Heart left ventricle (tissue), 16 donors: ENCODE measurements around the gene PRPF18. TPM values are rescaled to one million over a fixed set of nuclear protein-coding genes. Genes with fewer than 3 reads are reported as not detected.

Source experiments
- ATAC-seq, 4 donors: fragments of 200-7000 bp; cut with Tn5 transposase; one replicate each; pipeline ENCODE4 v1.9.1; 2020 to 2022; ENCODE audit warnings: moderate library complexity in 4 of 4, mild to moderate bottlenecking in 3 of 4, moderate number of reproducible peaks in 1 of 4
- DNase-seq, 5 donors: peaks; one replicate each; pipeline ENCODE4 v3.0.0-alpha.2; 2020
- H3K27ac ChIP-seq, 12 donors: fragments of 200-600 bp; sonication (generic) in 4 of 12; one replicate each; pipeline versions ENCODE4 v1.5.0 to v1.8.0; 2016 to 2022; ENCODE audit warnings: mild to moderate bottlenecking in 2 of 12
- H3K27me3 ChIP-seq, 9 donors: fragments of 200-600 bp; sonication (generic) in 2 of 9; one replicate each; pipeline versions ENCODE4 v1.5.1 to v1.8.0; 2016 to 2022; ENCODE audit warnings: mild to moderate bottlenecking in 3 of 9
- H3K36me3 ChIP-seq, 9 donors: fragments of 200-600 bp; sonication (generic) in 2 of 9; one replicate each; pipeline versions ENCODE4 v1.5.0 to v1.8.0; 2018 to 2022; ENCODE audit warnings: mild to moderate bottlenecking in 2 of 9
- H3K4me1 ChIP-seq, 12 donors: fragments of 200-600 bp; sonication (generic) in 4 of 12; one replicate each; pipeline versions ENCODE4 v1.5.0 to v1.8.0; 2016 to 2022; ENCODE audit warnings: mild to moderate bottlenecking in 3 of 12
- H3K4me3 ChIP-seq, 12 donors: fragments of 200-600 bp; sonication (generic) in 4 of 12; one replicate each; pipeline versions ENCODE4 v1.5.0 to v1.8.0; 2017 to 2022; ENCODE audit warnings: mild to moderate bottlenecking in 9 of 12, moderate library complexity in 4 of 12
- H3K9me3 ChIP-seq, 12 donors: fragments of 200-600 bp; sonication (generic) in 4 of 12; one replicate each; pipeline versions ENCODE4 v1.5.0 to v1.8.0; 2016 to 2022; ENCODE audit warnings: mild to moderate bottlenecking in 1 of 12
- POLR2A ChIP-seq, 2 donors: fragments of 450-650 bp; IDR thresholded peaks; one replicate each; pipeline ENCODE4 v1.6.1; 2017; ENCODE audit warnings: antibody characterized with exemption in 2 of 2, mild to moderate bottlenecking in 2 of 2, moderate library complexity in 2 of 2
- WGBS, 4 donors: extraction: QIAGEN DNeasy Blood & Tissue Kit in 2 of 4; methylation state at CpG; one replicate each; pipeline versions ENCODE4 v1.1.5 to v1.1.7; 2013 to 2018; 5-methylcytosine and 5-hydroxymethylcytosine counted together
- intact Hi-C, 10 donors: fragments of 100-400 bp; cut with DNase I; formaldehyde crosslinking; loops; one replicate each; pipeline versions ENCODE4 v1.11.1 to v1.14.2; 2022
- polyA plus RNA-seq, 2 donors: library from polyadenylated mRNA; stranded (reverse); fragments of 200-250 nt; gene quantifications; one replicate each; pipeline ENCODE4 v1.2.3, GENCODE V29; 2013
- total RNA-seq, 9 donors: library from RNA; depleted of rRNA in 2 of 9; stranded (reverse); fragments of >200 nt in 2 of 9; fragmentation: NEBNext Ultra II Directional in 3 of 9; extraction: Animal tissue kit (Norgen Biotek cat#: 25700) in 3 of 9; gene quantifications; one replicate each; pipeline versions ENCODE4 v1.1.0 to v1.2.4, GENCODE V29; 2016 to 2023
- TF ChIP-seq, protein P1 (sequence below), 12 donors: fragments of 200-600 bp; sonication (generic) in 4 of 12; IDR thresholded peaks; one replicate each; pipeline versions ENCODE4 v1.5.0 to v1.8.0; 2018 to 2022; ENCODE audit warnings: antibody characterized with exemption in 12 of 12, mild to moderate bottlenecking in 5 of 12
- donor health status: ischemic (EF 13 %, LVEDD 7.1; RV severe dilation, severe dysfunction).
- donor health status: healthy with polysubstance abuse.
- donor health status: DM: no; HTN: yes; CAD: no.
- donor health status: DM: no; HTN: no; CAD: no.
- donor health status: ischemic (EF 25% LVEDD 6.9; RV normal size, moderate dysfunction).
- donor health status: ischemic (EF 25% LVEDD 5.7; RV mildly dilated, moderate dysfunction).
- donor health status: healthy.
- donor health status: DM: yes; HTN: yes; CAD: no.
- donor health status: ischemic (EF 35%, LVEDD 5.7; RV mildly dilated, moderate dysfunction).
- donor health status: nonischemic (EF 11% LVEDD 7.7; RV severe dilation, severe dysfunction).
- donor health status: DM: yes; HTN: yes; CAD: no.
- donor health status: PGD.
- donor health status: ischemic (EF 29% LVEDD 5.4; RV normal size, mild dysfunction).
- donor health status: nonischemic (EF 23%, LVEDD 6.1; RV moderate dilation, normal function).

PRPF18 gene
- total and polyA plus RNA-seq, 11 donors, result 8.9 to 19.1 (median 14.7) TPM

DNA sequence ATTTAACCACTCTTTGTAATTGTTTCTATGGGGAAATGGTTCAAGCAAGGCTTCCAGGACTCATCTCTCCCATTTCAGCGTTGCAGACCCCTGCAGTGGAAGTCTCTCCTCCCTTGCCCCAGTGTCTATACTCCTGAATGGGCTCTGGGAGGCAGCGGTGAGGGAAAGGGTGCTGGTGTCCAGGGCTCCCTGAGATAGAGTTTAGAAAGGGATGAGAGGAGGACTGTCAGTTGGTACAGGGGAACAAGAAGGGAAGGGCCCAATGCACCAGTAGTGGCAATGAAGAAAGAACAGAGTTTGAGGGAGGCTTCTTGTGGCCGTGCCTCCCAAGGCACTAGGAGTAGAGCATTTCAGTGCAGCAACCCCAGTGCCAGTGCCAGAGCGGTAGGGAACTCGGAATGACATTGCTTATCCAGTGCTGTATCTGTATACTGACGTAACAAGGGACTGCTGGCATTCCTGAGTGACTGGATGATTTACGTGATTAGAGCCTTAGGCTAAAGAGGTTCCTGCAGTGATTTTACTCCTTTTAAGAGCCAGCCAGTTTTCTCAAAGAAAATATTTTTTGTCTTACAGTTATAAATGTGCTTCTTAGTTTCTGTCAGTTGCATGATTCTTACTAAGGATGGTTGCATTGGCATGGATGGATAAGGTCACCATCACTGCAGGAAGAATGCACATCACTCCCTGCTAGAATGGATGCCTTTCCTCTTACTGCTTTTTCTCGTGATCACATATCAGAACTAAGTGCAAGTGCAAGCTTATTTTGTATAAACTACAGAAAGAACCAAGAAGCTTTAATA, 28.0 kb downstream of the PRPF18 start:
- Histone ChIP-seq H3K9me3 (no peaks in the 10 kb centered on the region), H3K36me3 (peaks cover 0 to 98% (median 86%) of the 10 kb centered on the region in 9 donors), H3K27me3 (no peaks in the 10 kb centered on the region), H3K4me3 (no peak overlapping the region), H3K27ac (no peak overlapping the region), H3K4me1 (peaks cover 0 to 10% (median 0%) of the 10 kb centered on the region in 12 donors)
- DNase-seq (no peak), ATAC-seq (no peak)
- intact Hi-C loops, result loop anchor here in 8 of 10 donors (2.0 to 10.0 kb wide), 5 partner anchors 38 to 480 kb away; no protein-coding TSS in a partner anchor
- TF ChIP-seq, protein P1, sequence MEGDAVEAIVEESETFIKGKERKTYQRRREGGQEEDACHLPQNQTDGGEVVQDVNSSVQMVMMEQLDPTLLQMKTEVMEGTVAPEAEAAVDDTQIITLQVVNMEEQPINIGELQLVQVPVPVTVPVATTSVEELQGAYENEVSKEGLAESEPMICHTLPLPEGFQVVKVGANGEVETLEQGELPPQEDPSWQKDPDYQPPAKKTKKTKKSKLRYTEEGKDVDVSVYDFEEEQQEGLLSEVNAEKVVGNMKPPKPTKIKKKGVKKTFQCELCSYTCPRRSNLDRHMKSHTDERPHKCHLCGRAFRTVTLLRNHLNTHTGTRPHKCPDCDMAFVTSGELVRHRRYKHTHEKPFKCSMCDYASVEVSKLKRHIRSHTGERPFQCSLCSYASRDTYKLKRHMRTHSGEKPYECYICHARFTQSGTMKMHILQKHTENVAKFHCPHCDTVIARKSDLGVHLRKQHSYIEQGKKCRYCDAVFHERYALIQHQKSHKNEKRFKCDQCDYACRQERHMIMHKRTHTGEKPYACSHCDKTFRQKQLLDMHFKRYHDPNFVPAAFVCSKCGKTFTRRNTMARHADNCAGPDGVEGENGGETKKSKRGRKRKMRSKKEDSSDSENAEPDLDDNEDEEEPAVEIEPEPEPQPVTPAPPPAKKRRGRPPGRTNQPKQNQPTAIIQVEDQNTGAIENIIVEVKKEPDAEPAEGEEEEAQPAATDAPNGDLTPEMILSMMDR (IDR thresholded peaks at IDR 0.05), result no peak
- TF ChIP-seq POLR2A (IDR thresholded peaks at IDR 0.05), result no peak
- 73 to 84% (median 78%) methylated on average over 8 of the region's 8 CpGs for WGBS, 4 donors

DNA sequence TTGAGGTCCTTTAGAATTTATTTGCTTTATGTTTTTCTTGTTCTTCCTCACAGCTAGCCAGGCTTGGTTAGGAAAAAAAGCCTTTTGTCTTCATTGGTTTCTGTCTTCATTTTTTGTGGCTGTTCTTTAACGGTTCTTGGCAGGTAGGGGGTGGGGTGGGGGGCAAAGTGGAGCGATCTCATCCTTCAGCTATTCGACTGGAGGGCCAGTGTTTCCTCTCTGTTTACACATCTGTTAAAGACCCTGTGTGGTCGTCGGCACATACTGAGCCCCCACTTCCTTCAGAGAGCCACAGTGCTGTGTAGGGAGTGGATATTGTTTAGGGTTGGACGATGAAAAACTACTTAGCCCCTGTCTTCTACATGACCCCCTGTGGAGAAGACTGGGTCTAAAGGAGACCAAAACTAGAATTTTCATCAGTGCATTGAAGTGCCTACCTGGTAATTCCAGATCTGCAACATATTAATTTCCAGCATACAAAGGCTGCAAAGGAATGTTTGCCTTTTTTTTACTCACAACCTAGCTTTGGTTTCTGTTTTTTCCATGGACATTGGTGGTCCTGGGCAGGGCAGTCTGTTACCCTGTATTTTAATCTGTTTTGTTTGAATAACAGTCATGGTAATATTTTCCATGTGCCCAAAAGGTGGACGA, 29.0 kb downstream of the PRPF18 start:
- Histone ChIP-seq H3K9me3 (no peaks in the 10 kb centered on the region), H3K4me3 (no peak overlapping the region), H3K36me3 (peaks cover 0 to 95% (median 80%) of the 10 kb centered on the region in 9 donors), H3K27me3 (no peaks in the 10 kb centered on the region), H3K27ac (no peak overlapping the region), H3K4me1 (peaks cover 0 to 10% (median 0%) of the 10 kb centered on the region in 12 donors)
- 55 to 70% (median 62%) methylated on average over 7 of the region's 7 CpGs for WGBS, 4 donors
- intact Hi-C loops, result loop anchor here in 3 of 10 donors (2.0 to 10.0 kb wide), 4 partner anchors 37 to 479 kb away; no protein-coding TSS in a partner anchor
- no peak for ATAC-seq
- TF ChIP-seq, protein P1 (IDR thresholded peaks at IDR 0.05), result no peak
- no peak for TF ChIP-seq POLR2A (IDR thresholded peaks at IDR 0.05)
- DNase-seq, result no peak

DNA sequence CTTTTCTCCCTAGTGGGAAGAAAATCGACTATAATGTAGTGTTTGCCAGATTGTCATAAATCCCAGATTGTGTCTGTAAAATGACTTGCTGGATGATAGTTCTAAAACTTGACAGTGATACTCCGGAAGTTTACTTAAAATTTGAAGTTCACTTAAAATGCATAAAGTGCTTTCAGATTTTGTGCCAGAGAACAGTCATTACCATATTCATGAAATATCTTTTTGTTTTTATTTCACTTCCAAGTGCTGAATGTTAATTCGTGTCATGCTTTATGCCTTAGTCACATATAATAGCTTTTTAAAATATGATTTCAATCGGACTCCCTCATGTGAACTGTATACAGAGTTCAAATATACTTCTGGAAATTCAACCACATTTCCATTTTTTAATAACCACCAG, 30.4 kb downstream of the PRPF18 start:
- 79 to 80% (median 79%) methylated on average over 4 of the region's 4 CpGs for WGBS, 4 donors
- peaks cover 0 to 95% (median 79%) of the 10 kb centered on the region in 9 donors for H3K36me3 ChIP-seq
- ATAC-seq (no peak), DNase-seq (no peak)
- H3K4me3 ChIP-seq, result no peak overlapping the region
- no peaks in the 10 kb centered on the region for H3K9me3 ChIP-seq
- TF ChIP-seq, protein P1 (IDR thresholded peaks at IDR 0.05), result no peak
- TF ChIP-seq POLR2A (IDR thresholded peaks at IDR 0.05), result no peak
- peaks cover 0 to 10% (median 0%) of the 10 kb centered on the region in 12 donors for H3K4me1 ChIP-seq
- intact Hi-C loops, result loop anchor here in 3 of 10 donors (2.0 to 10.0 kb wide), 4 partner anchors 35 to 478 kb away; no protein-coding TSS in a partner anchor
- no peak overlapping the region for H3K27ac ChIP-seq
- no peaks in the 10 kb centered on the region for H3K27me3 ChIP-seq

DNA sequence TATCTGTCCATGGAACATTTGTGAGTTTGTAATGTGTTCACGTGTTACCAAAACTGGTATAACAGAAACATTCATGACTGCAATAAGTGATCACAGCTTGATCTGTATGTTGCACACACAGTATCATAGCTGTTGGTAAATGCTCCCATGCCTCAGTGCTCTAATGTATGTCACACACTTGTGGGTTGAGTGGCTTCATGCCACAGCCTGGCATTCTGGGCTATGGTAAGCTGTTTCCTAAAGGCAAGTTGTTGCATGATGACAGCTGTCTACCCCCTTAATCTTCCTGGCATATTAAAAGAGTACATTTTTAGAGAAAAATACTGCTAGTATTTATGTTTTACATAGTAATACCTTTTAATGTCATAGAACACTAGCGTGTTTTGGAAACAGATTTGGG, 35.2 kb downstream of the PRPF18 start:
- Histone ChIP-seq H3K27ac (no peak overlapping the region), H3K36me3 (peaks cover 0 to 76% (median 55%) of the 10 kb centered on the region in 9 donors), H3K4me1 (no peaks in the 10 kb centered on the region), H3K9me3 (no peaks in the 10 kb centered on the region), H3K4me3 (no peak overlapping the region), H3K27me3 (no peaks in the 10 kb centered on the region)
- 48 to 96% (median 95%) methylated on average over 2 of the region's 2 CpGs for WGBS, 4 donors
- intact Hi-C loops, result no loop called here
- ATAC-seq (no peak), DNase-seq (no peak)
- no peak for TF ChIP-seq POLR2A (IDR thresholded peaks at IDR 0.05)
- TF ChIP-seq, protein P1 (IDR thresholded peaks at IDR 0.05), result no peak
